ENCODE results near the gene CD46.

Gene CD46

DNA sequence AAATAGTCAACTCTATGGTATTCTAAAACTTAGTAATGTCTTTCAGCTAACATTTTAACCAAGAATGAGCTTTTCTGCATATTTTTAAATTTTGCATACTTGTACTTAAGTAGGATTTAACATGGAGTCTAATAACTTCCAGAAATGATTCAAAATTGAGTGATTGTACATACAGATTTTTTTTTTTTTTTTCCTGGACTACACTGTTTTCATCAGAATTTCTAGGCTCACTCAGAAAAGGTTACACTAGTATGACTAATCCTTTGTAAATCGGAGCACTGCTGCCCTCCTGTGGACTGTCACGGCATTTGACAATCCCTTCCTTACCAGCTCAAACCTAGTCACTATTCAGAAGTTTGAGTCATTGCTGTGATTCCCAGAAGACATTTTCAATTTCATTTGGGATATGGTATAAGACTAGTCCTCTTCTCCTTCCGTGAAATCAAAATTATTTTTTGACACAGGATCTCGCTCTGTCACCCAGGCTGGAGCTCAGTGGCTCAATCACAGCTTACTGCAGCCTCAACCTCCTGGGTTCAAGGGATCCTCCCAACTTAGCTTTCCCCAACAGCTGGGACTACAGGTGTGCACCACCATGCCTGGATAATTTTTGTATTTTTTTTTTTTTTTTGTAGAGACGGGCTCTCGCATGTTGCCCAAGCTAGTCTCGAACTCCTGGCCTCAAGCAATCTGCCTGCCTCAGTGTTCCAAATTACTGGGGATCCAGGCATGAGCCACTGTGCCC is 45.5 kb downstream of the CD46 start:
- Histone ChIP-seq H3K36me3 (ENCODE audit: insufficient read depth, low read length) (peaks cover 9% of the 10 kb centered on the region), H2AFZ (ENCODE audit: low read length, unreplicated experiment) (no peak overlapping the region), H3K4me1 (ENCODE audit: control insufficient read depth, insufficient read depth, low read length, unreplicated experiment) (no peaks in the 10 kb centered on the region), H3K27me3 (ENCODE audit: insufficient read depth, low read length) (no peaks in the 10 kb centered on the region), H3K27ac (ENCODE audit: low read depth, low read length) (no peak overlapping the region), H3K79me2 (ENCODE audit: control insufficient read depth, insufficient read depth, low read length, unreplicated experiment) (no peaks in the 10 kb centered on the region), H3K4me3 (ENCODE audit: low read depth, low read length) (no peak overlapping the region)

DNA sequence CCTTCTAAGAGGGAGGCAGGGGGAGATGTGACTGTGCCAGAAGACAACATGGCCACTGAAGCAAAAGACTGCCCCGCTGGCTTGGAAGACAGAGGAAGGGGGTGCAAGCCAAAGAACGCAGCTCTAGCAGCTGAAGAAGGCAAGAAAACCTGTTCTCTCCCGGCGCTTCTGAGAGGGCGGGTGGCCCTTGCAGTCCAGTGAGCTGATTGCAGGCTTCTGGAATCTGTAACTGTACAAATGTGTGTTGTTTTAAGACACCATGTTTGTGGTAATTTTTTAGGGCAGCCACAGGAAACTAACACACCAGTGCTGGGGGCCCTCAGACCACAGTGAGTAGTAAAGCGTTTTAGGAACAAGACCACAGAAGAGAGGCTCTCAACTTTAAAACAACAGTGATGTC is 47.0 kb downstream of the CD46 start:
- H3K4me1 ChIP-seq (ENCODE audit: control insufficient read depth, insufficient read depth, low read length, unreplicated experiment) = no peaks in the 10 kb centered on the region
- no peak overlapping the region for H3K27ac ChIP-seq (ENCODE audit: low read depth, low read length)
- peaks cover 18% of the 10 kb centered on the region for H3K36me3 ChIP-seq (ENCODE audit: insufficient read depth, low read length)
- no peak overlapping the region for H3K4me3 ChIP-seq (ENCODE audit: low read depth, low read length)
- no peaks in the 10 kb centered on the region for H3K79me2 ChIP-seq (ENCODE audit: control insufficient read depth, insufficient read depth, low read length, unreplicated experiment)
- no peak overlapping the region for H2AFZ ChIP-seq (ENCODE audit: low read length, unreplicated experiment)
- H3K27me3 ChIP-seq (ENCODE audit: insufficient read depth, low read length) = no peaks in the 10 kb centered on the region

- H3K79me2 ChIP-seq (ENCODE audit: control insufficient read depth, insufficient read depth, low read length, unreplicated experiment) = no peaks in the 10 kb centered on the region
- no peak overlapping the region for H3K27ac ChIP-seq (ENCODE audit: low read depth, low read length)
- no peak overlapping the region for H3K4me3 ChIP-seq (ENCODE audit: low read depth, low read length)
- H2AFZ ChIP-seq (ENCODE audit: low read length, unreplicated experiment) = no peak overlapping the region
- H3K27me3 ChIP-seq (ENCODE audit: insufficient read depth, low read length) = no peaks in the 10 kb centered on the region
- H3K36me3 ChIP-seq (ENCODE audit: insufficient read depth, low read length) = peaks cover 21% of the 10 kb centered on the region
- peaks cover 2% of the 10 kb centered on the region for H3K4me1 ChIP-seq (ENCODE audit: control insufficient read depth, insufficient read depth, low read length, unreplicated experiment)
These were observed 48.3 kb downstream of the CD46 start for GRCh38 chr1:207799989-207800648.

DNA sequence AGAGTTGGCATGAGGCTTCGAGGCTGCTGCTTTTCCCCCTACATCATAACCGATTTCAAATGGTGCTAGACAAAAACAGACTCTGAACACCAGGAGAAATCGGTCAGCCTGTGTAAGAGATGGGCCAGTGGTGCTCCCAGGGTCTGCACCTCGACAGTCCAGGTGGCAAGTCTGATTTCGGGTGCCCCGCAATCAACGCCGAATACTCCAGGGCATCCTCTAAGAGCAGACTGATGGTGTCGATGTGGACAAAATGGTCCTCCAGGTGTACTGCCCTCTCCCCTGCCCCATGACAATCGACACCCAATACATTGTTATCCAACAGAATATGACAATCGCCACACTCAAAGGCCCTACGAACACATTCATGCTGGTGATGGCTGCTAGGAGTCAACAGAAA is 50.0 kb downstream of the CD46 start:
- Histone ChIP-seq H3K4me1 (ENCODE audit: control insufficient read depth, insufficient read depth, low read length, unreplicated experiment) (peaks cover 19% of the 10 kb centered on the region), H3K79me2 (ENCODE audit: control insufficient read depth, insufficient read depth, low read length, unreplicated experiment) (peaks cover 4% of the 10 kb centered on the region), H3K27ac (ENCODE audit: low read depth, low read length) (no peak overlapping the region), H3K27me3 (ENCODE audit: insufficient read depth, low read length) (no peaks in the 10 kb centered on the region), H3K4me3 (ENCODE audit: low read depth, low read length) (no peak overlapping the region), H3K36me3 (ENCODE audit: insufficient read depth, low read length) (peaks cover 26% of the 10 kb centered on the region), H2AFZ (ENCODE audit: low read length, unreplicated experiment) (no peak overlapping the region)

GRCh38 chr1:207803678-207804077 is 51.8 kb downstream of the CD46 start:
- Histone ChIP-seq H3K27ac (ENCODE audit: low read depth, low read length) (no peak overlapping the region), H2AFZ (ENCODE audit: low read length, unreplicated experiment) (no peak overlapping the region), H3K79me2 (ENCODE audit: control insufficient read depth, insufficient read depth, low read length, unreplicated experiment) (peaks cover 4% of the 10 kb centered on the region), H3K4me3 (ENCODE audit: low read depth, low read length) (no peak overlapping the region), H3K36me3 (ENCODE audit: insufficient read depth, low read length) (peaks cover 37% of the 10 kb centered on the region), H3K4me1 (ENCODE audit: control insufficient read depth, insufficient read depth, low read length, unreplicated experiment) (peaks cover 25% of the 10 kb centered on the region), H3K27me3 (ENCODE audit: insufficient read depth, low read length) (no peaks in the 10 kb centered on the region)

DNA sequence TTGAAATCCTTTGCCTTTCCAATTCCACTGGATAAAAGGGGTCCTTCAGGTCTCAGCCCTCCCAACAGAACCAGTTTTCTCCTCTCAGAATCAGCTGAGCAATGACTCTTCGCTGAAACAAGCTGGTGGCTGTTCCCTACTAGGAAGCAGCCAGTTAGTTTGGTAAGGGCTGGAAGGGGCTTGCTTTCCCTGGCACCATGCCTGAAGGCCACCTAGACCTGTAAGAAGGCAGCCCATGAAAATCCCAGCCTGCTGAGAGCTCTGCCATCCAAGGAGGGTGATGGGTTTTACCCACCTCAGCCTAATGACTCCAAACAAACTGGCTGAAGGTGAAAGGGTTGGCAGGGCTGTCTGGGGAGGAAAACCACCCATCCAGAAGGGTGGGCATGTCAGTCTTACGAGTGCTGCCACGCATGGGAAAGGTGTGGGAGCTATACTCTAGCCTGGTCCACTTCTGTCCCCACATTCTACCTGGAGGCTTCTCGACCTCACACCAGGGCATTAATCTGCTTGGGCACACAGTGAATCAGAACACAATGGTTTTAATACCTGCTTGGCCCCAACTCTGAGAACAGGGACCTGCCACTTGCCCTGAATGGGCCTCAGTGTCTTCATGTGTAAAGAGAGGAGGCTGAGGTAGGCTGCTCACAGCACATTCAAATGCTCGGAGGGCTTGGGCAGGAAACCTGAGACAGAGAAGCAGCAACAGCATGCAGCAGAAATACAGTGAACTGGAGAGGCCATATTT is 53.0 kb downstream of the CD46 start:
- Histone ChIP-seq H3K4me3 (ENCODE audit: low read depth, low read length) (no peak overlapping the region), H3K4me1 (ENCODE audit: control insufficient read depth, insufficient read depth, low read length, unreplicated experiment) (peaks cover 31% of the 10 kb centered on the region), H3K27ac (ENCODE audit: low read depth, low read length) (peak overlapping the region; percentile 97), H3K27me3 (ENCODE audit: insufficient read depth, low read length) (no peaks in the 10 kb centered on the region), H3K36me3 (ENCODE audit: insufficient read depth, low read length) (peaks cover 41% of the 10 kb centered on the region), H2AFZ (ENCODE audit: low read length, unreplicated experiment) (no peak overlapping the region), H3K79me2 (ENCODE audit: control insufficient read depth, insufficient read depth, low read length, unreplicated experiment) (peaks cover 4% of the 10 kb centered on the region)

DNA sequence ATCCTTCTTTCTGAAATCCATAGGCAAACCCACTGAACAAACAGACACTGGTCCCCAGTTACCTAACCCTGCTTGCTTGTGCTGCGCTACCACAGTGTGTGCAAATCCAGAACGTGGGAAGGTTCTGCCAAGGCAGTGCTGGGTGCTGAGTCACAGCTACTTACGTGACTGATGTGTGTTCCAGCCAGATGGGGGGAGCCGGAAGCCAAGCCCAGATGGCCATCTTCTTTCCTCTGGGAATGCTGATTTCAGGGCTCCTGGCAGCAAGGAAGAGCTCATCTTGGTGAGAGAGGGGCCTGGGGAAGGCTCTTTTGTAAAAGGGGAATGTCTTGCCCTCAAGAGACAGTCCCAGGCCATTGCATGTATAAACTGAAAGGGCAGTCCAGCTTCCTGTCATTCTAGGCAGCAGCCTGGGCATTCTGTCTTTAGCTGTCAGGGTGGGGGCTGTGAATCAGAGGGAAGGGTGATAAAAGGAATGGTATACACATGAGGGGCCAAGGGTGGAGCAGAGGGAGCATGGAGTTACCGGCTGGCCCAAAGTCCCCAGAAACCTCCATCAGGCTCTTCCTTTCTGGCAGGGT is 54.1 kb downstream of the CD46 start:
- Histone ChIP-seq H2AFZ (ENCODE audit: low read length, unreplicated experiment) (no peak overlapping the region), H3K4me3 (ENCODE audit: low read depth, low read length) (peak overlapping the region; percentile 58), H3K4me1 (ENCODE audit: control insufficient read depth, insufficient read depth, low read length, unreplicated experiment) (peaks cover 41% of the 10 kb centered on the region), H3K36me3 (ENCODE audit: insufficient read depth, low read length) (peaks cover 41% of the 10 kb centered on the region), H3K79me2 (ENCODE audit: control insufficient read depth, insufficient read depth, low read length, unreplicated experiment) (peaks cover 4% of the 10 kb centered on the region), H3K27ac (ENCODE audit: low read depth, low read length) (peak overlapping the region; percentile 97), H3K27me3 (ENCODE audit: insufficient read depth, low read length) (no peaks in the 10 kb centered on the region)

- peaks cover 4% of the 10 kb centered on the region for H3K79me2 ChIP-seq (ENCODE audit: control insufficient read depth, insufficient read depth, low read length, unreplicated experiment)
- no peaks in the 10 kb centered on the region for H3K27me3 ChIP-seq (ENCODE audit: insufficient read depth, low read length)
- peak overlapping the region; percentile 97 for H3K27ac ChIP-seq (ENCODE audit: low read depth, low read length)
- H3K4me3 ChIP-seq (ENCODE audit: low read depth, low read length) = peak overlapping the region; percentile 58
- H3K4me1 ChIP-seq (ENCODE audit: control insufficient read depth, insufficient read depth, low read length, unreplicated experiment) = peaks cover 45% of the 10 kb centered on the region
- no peak overlapping the region for H2AFZ ChIP-seq (ENCODE audit: low read length, unreplicated experiment)
- peaks cover 37% of the 10 kb centered on the region for H3K36me3 ChIP-seq (ENCODE audit: insufficient read depth, low read length)
These were observed 54.9 kb downstream of the CD46 start for GRCh38 chr1:207806531-207807325.

- peaks cover 35% of the 10 kb centered on the region for H3K36me3 ChIP-seq (ENCODE audit: insufficient read depth, low read length)
- peaks cover 4% of the 10 kb centered on the region for H3K79me2 ChIP-seq (ENCODE audit: control insufficient read depth, insufficient read depth, low read length, unreplicated experiment)
- peaks cover 50% of the 10 kb centered on the region for H3K4me1 ChIP-seq (ENCODE audit: control insufficient read depth, insufficient read depth, low read length, unreplicated experiment)
- H2AFZ ChIP-seq (ENCODE audit: low read length, unreplicated experiment) = no peak overlapping the region
- H3K27ac ChIP-seq (ENCODE audit: low read depth, low read length) = peak overlapping the region; percentile 97; the same call in 1 of the 2 replicates
- no peaks in the 10 kb centered on the region for H3K27me3 ChIP-seq (ENCODE audit: insufficient read depth, low read length)
- no peak overlapping the region for H3K4me3 ChIP-seq (ENCODE audit: low read depth, low read length)
These were observed 55.5 kb downstream of the CD46 start for GRCh38 chr1:207807326-207807689.
